HUES48 (cell line): ENCODE results near the gene ADNP2.

Experiments
- H3K27ac ChIP-seq: one replicate; pipeline ENCODE4 v1.7.0; 2013; ENCODE audit warnings: low read depth, low read length, inconsistent platforms
- H3K27me3 ChIP-seq: 2 replicates; pipeline ENCODE4 v1.6.1; 2013; ENCODE audit warnings: mild to moderate bottlenecking, low read length; ENCODE audit not compliant: control insufficient read depth, insufficient read depth
- H3K36me3 ChIP-seq: 2 replicates; pipeline ENCODE4 v1.6.1; 2013; ENCODE audit warnings: low read length; ENCODE audit not compliant: control insufficient read depth, insufficient read depth
- H3K4me1 ChIP-seq: 2 replicates; pipeline ENCODE4 v1.6.1; 2013; ENCODE audit warnings: mild to moderate bottlenecking, low read length; ENCODE audit not compliant: control insufficient read depth, insufficient read depth
- H3K4me3 ChIP-seq: 2 replicates; pipeline ENCODE4 v1.5.1; 2013; ENCODE audit warnings: mild to moderate bottlenecking, low read depth, low read length
- H3K9ac ChIP-seq: 2 replicates; pipeline ENCODE4 v1.6.1; 2013; ENCODE audit warnings: mild to moderate bottlenecking, low read depth, low read length, moderate library complexity
- H3K9me3 ChIP-seq: 2 replicates; pipeline ENCODE4 v1.6.1; 2013; ENCODE audit warnings: low read length; ENCODE audit not compliant: control insufficient read depth, insufficient read depth

ADNP2 gene

DNA sequence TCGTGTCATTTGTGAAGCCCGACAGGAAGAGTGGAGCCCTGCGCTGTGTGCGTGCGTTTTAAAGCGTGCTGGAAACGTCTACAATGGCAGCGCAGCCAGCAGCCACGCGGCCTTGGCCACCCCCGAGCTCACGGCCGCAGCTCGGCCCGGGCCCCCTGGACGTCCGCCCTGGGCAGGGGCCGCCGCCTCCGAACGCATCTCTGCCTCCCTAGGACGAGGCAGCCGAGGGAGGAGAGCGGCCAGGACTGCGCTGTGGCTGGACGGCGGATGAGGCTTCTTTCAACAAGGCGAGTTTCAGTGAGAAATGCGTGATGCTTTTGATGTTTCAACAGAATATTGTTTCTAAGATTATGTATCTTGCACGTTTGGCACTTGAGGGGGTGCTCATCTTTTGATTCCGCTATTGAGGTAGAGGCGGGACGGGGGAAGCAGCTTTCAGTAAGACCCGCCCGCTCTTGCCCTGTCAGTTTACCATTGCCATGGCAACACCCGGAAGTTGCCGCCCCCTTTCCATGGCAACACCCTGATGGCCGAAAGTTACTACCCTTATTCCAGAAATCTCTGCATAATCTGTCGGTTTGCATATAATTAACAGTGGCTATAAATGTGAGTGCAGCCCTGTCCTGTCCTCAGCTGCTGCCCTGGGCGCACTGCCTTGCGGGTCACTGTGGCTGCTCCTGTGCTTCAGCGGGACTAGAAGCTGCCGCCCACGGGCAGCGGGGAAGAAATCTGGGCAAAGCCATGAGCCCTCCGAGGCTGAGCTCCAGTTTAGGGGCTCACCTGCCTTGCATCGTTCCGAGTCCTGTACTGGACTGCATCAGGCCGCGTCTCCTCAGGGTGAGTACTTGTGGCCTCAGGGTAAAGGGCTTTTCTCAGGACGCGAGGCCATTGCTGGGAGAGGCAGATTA is 38.6 kb downstream of the ADNP2 start:
- H3K9me3 ChIP-seq, result no peaks in the 10 kb centered on the region
- peak overlapping the region; percentile 55 for H3K4me3 ChIP-seq
- no peak overlapping the region for H3K27ac ChIP-seq
- no peak overlapping the region for H3K9ac ChIP-seq
- H3K36me3 ChIP-seq, result peaks cover 53% of the 10 kb centered on the region
- H3K4me1 ChIP-seq, result no peaks in the 10 kb centered on the region
- no peaks in the 10 kb centered on the region for H3K27me3 ChIP-seq

DNA sequence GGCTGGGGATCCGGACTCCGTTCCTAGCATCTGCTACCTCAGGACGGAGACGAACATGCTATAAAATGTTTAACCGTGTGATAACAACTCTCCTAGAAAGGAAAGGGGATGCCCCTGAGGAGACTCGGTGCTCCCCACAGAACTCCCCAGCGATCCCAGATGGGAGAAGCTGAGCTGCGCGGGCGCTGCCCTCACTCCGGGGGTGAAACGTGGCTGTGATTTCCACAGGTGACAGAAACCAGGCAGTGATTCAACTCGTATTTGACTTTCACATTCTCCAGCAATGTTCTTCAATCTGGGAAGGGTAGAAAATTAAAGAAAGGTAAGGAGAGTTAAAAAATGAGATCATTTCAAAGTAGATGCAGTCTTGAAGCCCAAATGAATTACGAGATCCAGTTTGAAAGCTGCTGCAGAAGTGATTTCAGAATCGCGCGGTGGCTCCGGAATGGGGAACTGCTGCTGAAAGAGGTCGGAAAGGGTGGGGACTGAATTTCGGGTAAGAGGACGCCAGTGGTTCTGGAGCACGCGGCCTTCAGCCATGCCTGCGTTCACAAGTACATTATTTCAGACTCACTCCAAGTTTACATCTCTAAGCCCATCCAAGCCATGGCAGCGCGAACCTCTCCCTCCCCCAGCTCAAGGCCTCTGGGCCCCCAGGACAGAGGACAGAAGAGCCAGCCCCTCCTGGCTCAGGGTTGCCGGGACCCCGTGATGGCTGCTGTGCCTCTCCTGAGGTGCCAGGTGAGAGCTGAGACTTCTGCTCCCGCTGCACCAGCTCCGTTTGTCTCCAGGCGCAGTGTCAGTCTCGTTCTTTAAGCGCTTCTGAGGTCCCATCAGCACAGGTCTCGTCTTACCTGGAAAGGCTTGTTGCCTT is 39.5 kb downstream of the ADNP2 start:
- Histone ChIP-seq H3K9me3 (no peaks in the 10 kb centered on the region), H3K27ac (no peak overlapping the region), H3K9ac (no peak overlapping the region), H3K36me3 (peaks cover 48% of the 10 kb centered on the region), H3K4me3 (0 out of 2 replicates have a peak overlapping the region, but pooled peaks have one; percentile 55), H3K4me1 (no peaks in the 10 kb centered on the region), H3K27me3 (no peaks in the 10 kb centered on the region)

DNA sequence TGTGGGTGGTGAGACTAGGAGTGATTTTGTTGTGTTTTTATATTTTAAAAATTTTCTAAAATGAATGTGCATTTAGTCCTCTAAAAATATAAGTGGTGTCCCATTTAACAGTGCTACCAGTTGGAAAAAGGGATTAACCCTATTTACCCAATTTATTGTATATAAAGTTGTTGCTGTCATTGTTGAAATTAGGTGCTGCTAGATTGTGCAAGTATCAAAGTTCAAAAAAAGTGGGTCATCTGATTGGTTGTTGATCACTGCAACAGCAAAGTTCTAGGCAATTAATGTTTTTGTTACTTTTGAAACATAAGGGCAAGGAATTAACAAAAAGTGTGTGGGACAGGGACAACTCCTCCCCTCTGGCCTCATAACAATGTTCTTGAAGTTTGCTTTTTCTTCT is 40.6 kb downstream of the ADNP2 start:
- Histone ChIP-seq H3K4me1 (no peaks in the 10 kb centered on the region), H3K9me3 (no peaks in the 10 kb centered on the region), H3K27ac (no peak overlapping the region), H3K36me3 (peaks cover 39% of the 10 kb centered on the region), H3K4me3 (no peak overlapping the region), H3K9ac (no peak overlapping the region), H3K27me3 (no peaks in the 10 kb centered on the region)

DNA sequence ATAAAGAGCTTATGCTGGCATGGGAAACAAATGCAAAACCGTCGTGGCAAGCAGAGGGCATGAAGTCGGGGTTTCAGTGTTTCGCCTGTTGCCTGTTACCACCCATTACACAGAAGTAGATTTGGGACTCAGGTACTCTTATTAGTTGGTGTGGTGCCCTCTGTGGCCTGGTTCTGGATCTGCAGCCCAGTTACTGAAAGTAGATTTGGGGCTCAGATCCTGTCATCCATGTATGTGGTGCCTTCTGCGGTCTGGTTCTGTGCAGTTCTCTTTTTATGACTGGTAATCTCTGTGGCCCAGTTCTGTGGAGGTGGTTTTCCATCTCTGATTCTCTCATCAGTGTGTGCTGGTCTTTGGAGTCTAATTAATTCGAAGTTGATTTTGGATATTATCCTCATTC is 45.2 kb downstream of the ADNP2 start:
- no peaks in the 10 kb centered on the region for H3K9me3 ChIP-seq
- H3K4me3 ChIP-seq, result no peak overlapping the region
- H3K4me1 ChIP-seq, result no peaks in the 10 kb centered on the region
- no peaks in the 10 kb centered on the region for H3K27me3 ChIP-seq
- H3K36me3 ChIP-seq, result peaks cover 20% of the 10 kb centered on the region; the same call in 1 of the 2 replicates
- no peak overlapping the region for H3K27ac ChIP-seq
- H3K9ac ChIP-seq, result no peak overlapping the region

DNA sequence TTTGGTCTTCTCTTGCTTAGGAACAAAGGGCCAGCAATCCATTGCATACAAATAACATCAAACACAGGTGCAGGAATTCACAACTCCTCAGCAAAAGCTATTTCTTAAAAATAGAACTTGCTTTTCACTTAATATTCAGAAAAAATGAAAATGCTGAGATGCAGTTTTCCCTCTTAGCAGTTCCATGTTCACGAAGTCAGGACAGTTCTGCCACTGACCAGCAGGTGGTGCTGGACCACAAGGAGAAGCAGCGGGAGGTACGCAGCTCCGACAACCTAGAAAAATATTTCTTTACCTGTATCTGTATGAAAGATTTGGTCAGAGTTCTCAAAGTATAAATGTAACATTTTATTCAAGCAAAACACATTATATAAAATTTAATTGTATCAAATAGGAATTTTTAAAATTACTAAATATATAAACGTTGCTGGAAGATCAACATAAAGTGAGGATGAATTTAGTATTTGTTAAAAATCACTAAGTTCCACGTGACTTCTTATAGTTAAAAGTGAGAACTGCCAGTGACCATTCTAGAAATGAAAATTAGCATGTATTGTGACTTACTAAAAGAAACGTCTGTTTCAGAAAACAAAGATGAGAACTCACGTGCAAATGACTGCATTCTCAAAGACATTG is 48.8 kb downstream of the ADNP2 start:
- H3K27me3 ChIP-seq, result no peaks in the 10 kb centered on the region
- H3K27ac ChIP-seq, result no peak overlapping the region
- no peaks in the 10 kb centered on the region for H3K4me1 ChIP-seq
- peaks cover 10% of the 10 kb centered on the region; the same call in 1 of the 2 replicates for H3K36me3 ChIP-seq
- H3K9me3 ChIP-seq, result no peaks in the 10 kb centered on the region
- H3K9ac ChIP-seq, result no peak overlapping the region
- H3K4me3 ChIP-seq, result no peak overlapping the region

DNA sequence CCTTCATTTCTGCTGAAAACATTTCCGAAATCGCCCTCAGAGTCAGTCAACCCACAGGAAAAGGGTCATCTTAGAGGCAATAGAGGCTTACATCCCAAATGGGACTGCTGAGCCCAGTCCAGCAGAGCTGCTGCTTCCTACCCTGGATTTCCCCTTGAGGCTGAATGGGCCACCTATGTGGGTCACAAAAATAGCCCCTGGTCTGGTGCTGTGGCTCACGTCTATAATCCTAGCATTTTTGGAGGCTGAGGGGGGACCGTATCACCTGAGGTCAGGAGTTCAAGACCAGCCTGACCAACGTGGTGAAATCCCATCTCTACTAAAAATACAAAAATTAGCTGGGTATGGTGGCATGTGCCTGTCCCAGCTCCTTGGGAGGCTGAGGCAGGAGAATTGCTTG is 49.3 kb downstream of the ADNP2 start:
- H3K9ac ChIP-seq, result no peak overlapping the region
- peaks cover 10% of the 10 kb centered on the region; the same call in 1 of the 2 replicates for H3K36me3 ChIP-seq
- H3K4me3 ChIP-seq, result no peak overlapping the region
- no peaks in the 10 kb centered on the region for H3K27me3 ChIP-seq
- H3K27ac ChIP-seq, result no peak overlapping the region
- H3K9me3 ChIP-seq, result no peaks in the 10 kb centered on the region
- no peaks in the 10 kb centered on the region for H3K4me1 ChIP-seq

DNA sequence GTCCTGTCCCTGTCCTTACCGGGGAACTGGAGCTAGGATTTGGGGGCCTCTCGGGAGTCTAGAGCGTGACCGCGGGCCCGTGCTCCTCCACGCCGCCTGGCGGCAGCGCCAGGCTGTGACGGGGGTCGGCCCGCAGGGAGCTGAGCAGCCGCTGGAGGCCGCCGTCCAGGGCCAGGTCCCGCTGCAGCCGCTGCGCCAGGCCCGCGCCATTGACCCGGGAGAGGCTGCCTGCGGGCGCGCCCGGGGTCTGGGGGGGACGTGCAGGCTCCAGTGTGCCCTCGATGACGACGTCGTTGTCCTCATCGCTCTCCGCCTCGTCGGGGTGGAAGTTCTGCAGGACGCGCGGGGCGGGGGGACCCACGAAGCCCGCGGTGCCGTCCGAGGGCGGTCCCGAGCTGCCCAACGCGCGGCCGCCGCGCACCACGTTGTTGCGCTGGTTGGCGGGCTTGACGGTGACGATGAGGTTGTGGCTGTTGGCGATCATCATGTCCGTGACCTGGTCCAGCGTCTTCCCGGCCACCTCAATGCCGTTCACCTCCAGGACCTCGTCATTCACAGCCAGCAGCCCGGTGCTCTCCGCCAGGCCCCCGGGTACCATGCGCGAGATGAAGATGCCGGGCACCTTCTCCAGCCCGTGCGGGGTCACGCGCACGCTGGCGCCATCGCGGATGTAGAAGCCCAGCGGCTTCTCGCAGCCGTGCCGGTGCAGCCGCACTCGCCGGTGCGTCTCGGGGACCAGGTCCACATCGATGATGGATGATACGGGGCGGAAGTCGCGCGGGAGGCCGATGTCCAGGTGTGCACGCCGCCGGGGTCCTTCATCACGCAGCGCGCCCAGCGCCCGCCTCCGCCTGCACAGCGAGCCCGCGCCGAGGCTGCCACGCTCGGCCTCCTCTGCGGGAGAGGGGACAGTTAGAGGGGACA is 50.9 kb downstream of the ADNP2 start:
- no peaks in the 10 kb centered on the region for H3K4me1 ChIP-seq
- H3K9me3 ChIP-seq, result peaks cover 4% of the 10 kb centered on the region; the same call in 1 of the 2 replicates
- no peak overlapping the region for H3K4me3 ChIP-seq
- peaks cover 10% of the 10 kb centered on the region; the same call in 1 of the 2 replicates for H3K36me3 ChIP-seq
- H3K9ac ChIP-seq, result no peak overlapping the region
- no peaks in the 10 kb centered on the region for H3K27me3 ChIP-seq
- H3K27ac ChIP-seq, result no peak overlapping the region

DNA sequence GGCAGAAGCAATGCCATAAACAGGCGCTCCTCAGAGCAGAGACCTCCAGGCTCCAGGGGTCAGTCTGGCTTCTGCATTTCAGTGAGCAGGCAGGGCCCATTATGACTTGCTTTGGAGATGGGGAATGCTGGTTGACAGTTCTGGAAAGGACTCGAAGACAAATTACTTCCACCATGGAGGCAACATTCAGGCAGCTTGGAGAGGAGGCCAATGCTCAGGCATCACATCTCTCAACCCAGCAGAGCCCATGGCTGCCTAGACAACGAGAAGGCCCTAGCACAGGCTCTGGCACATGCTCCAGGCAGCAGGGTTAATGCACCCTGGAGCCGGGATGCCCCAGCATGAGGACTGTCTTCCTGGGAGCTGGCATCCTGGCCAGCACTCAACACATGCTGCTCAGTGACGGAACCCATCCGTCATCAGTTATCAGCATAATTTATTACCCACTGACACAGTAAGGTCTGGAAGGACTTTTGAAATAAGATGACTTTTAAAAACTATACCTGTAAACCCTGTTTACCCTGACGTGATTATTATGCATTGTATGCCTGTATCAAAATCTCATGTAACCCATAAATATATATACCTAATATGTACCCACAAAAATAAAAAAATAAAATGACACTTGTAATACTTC is 52.8 kb downstream of the ADNP2 start:
- H3K27ac ChIP-seq, result no peak overlapping the region
- peaks cover 4% of the 10 kb centered on the region; the same call in 1 of the 2 replicates for H3K9me3 ChIP-seq
- peaks cover 7% of the 10 kb centered on the region; the same call in 1 of the 2 replicates for H3K36me3 ChIP-seq
- no peak overlapping the region for H3K4me3 ChIP-seq
- H3K4me1 ChIP-seq, result no peaks in the 10 kb centered on the region
- H3K9ac ChIP-seq, result no peak overlapping the region
- H3K27me3 ChIP-seq, result no peaks in the 10 kb centered on the region

DNA sequence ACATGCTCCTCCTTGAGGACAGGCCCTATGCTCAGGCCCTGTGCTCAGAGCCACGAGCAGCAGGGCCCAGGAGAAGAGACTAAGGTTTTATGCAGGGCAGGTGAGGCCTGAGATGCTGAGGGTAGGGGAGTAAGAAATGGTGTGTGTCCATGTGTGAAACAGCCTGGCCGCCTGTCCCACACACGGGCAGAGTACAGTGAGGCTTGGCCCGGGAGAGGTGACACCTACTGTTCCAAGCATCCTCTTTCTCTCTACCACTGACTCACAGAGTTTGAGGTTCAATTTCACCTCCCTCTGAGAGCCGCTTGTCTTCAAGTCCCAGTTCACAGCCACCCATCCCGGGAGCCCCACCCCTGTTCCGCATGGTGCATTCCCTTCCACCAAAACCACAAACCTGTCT is 54.1 kb downstream of the ADNP2 start:
- H3K9me3 ChIP-seq, result peaks cover 4% of the 10 kb centered on the region; the same call in 1 of the 2 replicates
- no peak overlapping the region for H3K9ac ChIP-seq

More for the DNA sequence above, 54.1 kb downstream of the ADNP2 start:
- Histone ChIP-seq H3K27ac (no peak overlapping the region), H3K27me3 (no peaks in the 10 kb centered on the region), H3K36me3 (peaks cover 6% of the 10 kb centered on the region; the same call in 1 of the 2 replicates), H3K4me1 (no peaks in the 10 kb centered on the region), H3K4me3 (no peak overlapping the region)
